ENCODE data around the gene CLDND1. TPM values are rescaled to one million over a fixed set of nuclear protein-coding genes. Genes with fewer than 3 reads are reported as not detected.

The CLDND1 gene
- 100 to 1,000 TPM in 3 of 4 donors, 10 to 100 TPM in 1; 68.8 to 152 (median 114) TPM for total RNA-seq

DNA sequence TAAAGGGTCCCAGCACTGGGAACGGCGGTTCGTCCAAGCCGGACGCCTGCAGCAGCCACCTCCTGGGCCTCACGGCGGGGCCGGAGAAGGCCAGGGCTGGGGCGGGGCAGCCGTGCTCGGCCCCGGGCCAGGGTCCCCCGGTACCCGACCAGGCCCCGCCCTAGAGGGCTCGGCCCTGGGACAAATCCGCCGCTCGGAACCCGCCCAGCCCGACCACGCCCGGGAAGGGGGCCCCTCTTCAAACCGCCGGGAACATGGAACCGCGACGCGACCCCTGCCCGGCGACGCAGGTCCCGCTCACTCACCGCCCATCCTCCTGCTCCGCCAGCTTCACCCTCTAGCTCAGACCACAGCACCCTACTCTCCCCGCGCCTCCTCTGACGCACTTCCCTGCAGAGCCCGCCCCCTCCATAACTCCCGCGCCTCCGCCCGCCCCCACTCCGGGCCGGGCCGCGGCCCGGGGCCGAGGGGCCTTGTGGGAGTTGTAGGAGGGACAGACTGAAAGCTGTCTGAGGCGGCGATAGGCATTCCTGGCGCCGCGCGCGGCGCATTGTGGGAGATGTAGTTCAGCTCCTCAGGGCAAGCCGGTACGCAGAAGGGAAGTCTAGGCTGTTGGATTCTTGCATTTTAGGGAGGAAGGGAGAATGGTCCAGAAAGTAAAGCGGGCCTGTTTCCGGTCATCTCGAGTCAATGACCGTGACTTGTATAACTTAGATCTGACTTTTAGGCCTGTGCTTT is at the start of gene CLDND1:
Gene CLDND1, minus strand, starts transcription at position 359 of the 738 bp plus-strand sequence. CDS start 1,478 bp downstream, outside the sequence.
- TF ChIP-seq, protein P1, sequence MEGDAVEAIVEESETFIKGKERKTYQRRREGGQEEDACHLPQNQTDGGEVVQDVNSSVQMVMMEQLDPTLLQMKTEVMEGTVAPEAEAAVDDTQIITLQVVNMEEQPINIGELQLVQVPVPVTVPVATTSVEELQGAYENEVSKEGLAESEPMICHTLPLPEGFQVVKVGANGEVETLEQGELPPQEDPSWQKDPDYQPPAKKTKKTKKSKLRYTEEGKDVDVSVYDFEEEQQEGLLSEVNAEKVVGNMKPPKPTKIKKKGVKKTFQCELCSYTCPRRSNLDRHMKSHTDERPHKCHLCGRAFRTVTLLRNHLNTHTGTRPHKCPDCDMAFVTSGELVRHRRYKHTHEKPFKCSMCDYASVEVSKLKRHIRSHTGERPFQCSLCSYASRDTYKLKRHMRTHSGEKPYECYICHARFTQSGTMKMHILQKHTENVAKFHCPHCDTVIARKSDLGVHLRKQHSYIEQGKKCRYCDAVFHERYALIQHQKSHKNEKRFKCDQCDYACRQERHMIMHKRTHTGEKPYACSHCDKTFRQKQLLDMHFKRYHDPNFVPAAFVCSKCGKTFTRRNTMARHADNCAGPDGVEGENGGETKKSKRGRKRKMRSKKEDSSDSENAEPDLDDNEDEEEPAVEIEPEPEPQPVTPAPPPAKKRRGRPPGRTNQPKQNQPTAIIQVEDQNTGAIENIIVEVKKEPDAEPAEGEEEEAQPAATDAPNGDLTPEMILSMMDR (IDR thresholded peaks at IDR 0.05; ENCODE audit: low read depth): no peak

DNA sequence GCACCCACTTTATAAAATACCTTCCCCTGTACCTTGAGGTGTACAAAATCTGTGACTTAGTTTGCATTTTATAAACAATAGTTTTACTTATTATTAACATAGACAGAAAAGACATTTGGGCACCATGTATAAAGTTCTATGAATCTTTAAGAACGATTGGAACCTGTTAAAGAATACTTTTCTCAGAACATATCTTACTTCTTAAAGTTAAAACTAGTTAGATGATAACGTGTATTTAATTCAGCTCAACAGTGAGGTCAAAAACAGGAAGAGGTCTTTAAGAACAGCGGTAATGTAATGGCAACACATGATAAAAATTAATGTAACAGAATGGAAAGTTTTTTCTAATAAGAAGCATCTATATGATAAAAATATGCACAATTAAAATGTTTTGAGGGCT is 45.7 kb upstream of the CLDND1 start:
- TF ChIP-seq, protein P1 (IDR thresholded peaks at IDR 0.05; ENCODE audit: low read depth): no peak

DNA sequence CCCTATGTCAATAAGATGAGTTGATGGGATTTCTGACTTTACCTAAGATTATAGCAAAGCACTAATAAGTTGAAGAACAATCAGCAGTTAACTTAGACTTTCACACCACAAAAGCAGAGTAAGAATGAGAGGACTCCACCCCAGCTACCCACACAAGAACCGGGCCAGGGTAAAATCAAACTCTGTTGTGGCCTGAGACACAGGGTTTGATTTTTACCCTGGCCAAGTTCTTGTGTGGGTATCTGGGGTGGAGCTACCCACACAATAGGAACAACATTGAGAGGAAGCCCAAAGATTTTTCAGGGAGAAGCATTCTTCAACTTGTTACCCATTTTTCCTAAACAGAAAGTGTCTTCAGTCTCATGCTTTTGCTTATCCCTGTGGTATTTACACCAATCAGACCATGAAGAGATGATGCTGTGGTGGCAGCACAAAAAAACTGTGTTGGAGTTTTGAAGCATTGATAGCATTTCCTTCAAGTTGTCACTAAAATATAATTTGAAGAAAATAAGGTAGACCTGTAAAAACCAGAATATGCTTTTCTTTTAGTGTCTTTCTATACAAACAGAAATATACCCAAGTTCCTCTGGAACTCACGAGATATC is 45.1 kb upstream of the CLDND1 start:
- TF ChIP-seq, protein P1 (IDR thresholded peaks at IDR 0.05; ENCODE audit: low read depth): no peak

DNA sequence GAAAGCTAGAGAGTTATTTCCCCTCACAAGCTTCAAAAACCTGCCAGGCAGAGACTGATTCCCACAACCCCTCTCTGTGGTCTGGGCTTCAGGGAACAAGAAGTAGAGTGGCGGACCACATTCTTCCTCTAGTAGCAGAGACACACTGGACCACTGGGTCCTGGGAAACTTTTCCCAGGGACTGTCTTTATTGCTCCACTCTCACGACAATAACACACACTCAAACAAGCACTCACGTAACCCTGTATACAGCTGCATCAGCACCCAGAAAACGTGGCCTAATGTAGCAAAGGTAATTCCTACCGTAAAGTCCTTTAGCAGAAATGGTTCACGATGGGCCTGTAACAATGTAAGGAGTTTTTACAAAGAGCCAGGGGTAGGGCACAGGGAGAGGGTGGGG is 43.1 kb upstream of the CLDND1 start:
- TF ChIP-seq, protein P1 (IDR thresholded peaks at IDR 0.05; ENCODE audit: low read depth): no peak

- TF ChIP-seq, protein P1 (IDR thresholded peaks at IDR 0.05; ENCODE audit: low read depth): no peak
These were observed 42.5 kb upstream of the CLDND1 start for GRCh38 chr3:98565237-98565643.

GRCh38 chr3:98564282-98565005 is 41.7 kb upstream of the CLDND1 start:
- TF ChIP-seq, protein P1 (IDR thresholded peaks at IDR 0.05; ENCODE audit: low read depth): no peak

All from subcutaneous adipose tissue (tissue), 4 donors.